AG04449 (cell line): ENCODE data around the gene ADIRF.

Experiments
- CTCF ChIA-PET: fragments of 350-600 bp; formaldehyde crosslinking; extraction: SDS; loops from one replicate; lab custom pipeline; 2021; ENCODE audit warnings: antibody characterized with exemption; lab: Yijun Ruan, JAX
- POLR2A ChIA-PET: fragments of 400-600, 350-600 bp; formaldehyde crosslinking; extraction: SDS; loops from one replicate; lab custom pipeline; 2020; ENCODE audit warnings: antibody characterized with exemption, inconsistent platforms; lab: Yijun Ruan, JAX
- DNase-seq: peaks from one replicate; pipeline ENCODE4 v3.0.0-alpha.2; 2010; ENCODE audit warnings: low read depth, low spot score
- H3K4me3 ChIP-seq: 2 replicates; pipeline ENCODE4 v1.5.1; 2011; ENCODE audit warnings: low read depth, mild to moderate bottlenecking, control low read depth, low read length
- CTCF ChIP-seq: IDR thresholded peaks from one replicate; pipeline ENCODE4 v1.5.1; 2011; ENCODE audit warnings: mild to moderate bottlenecking, moderate library complexity, low read length, control low read depth, inconsistent platforms; ENCODE audit not compliant: insufficient read depth; ENCODE audit errors: missing control alignments

The ADIRF gene

GRCh38 chr10:86941991-86942421 is 26.3 kb upstream of the ADIRF start:
- no peak for TF ChIP-seq CTCF

GRCh38 chr10:86942441-86943315 is 25.6 kb upstream of the ADIRF start:
- ChIA-PET POLR2A (no interaction called here), CTCF (interaction anchor here (0.8 to 17.4 kb wide), 12 partner anchors 11 to 254 kb away, joined by 3 to 171 read pairs (median 5); partner anchors contain the start of genes ADIRF, MMRN2 and SNCG)

More at GRCh38 chr10:86941991-86942421, 26.3 kb upstream of the ADIRF start:
- DNase-seq: no peak
- ChIA-PET CTCF (interaction anchor here (0.8 to 17.4 kb wide), 11 partner anchors 11 to 254 kb away, joined by 3 to 171 read pairs (median 5); partner anchors contain the start of genes ADIRF, MMRN2 and SNCG), POLR2A (no interaction called here)
- no peak overlapping the region for H3K4me3 ChIP-seq

GRCh38 chr10:86943316-86944030 is 24.8 kb upstream of the ADIRF start:
- no peak for TF ChIP-seq CTCF
- DNase-seq: no peak
- ChIA-PET CTCF (interaction anchor here (0.8 to 17.4 kb wide), 10 partner anchors 12 to 543 kb away, joined by 3 to 171 read pairs (median 5); partner anchors contain the start of genes ADIRF, MMRN2 and SNCG), POLR2A (no interaction called here)
- no peak overlapping the region for H3K4me3 ChIP-seq

More at GRCh38 chr10:86942441-86943315, 25.6 kb upstream of the ADIRF start:
- TF ChIP-seq CTCF: no peak
- H3K4me3 ChIP-seq: no peak overlapping the region
- no peak for DNase-seq

- ChIA-PET CTCF (interaction anchor here (0.8 to 17.4 kb wide), 7 partner anchors 12 to 544 kb away, joined by 3 to 171 read pairs (median 5); partner anchors contain the start of genes ADIRF, MMRN2 and SNCG), POLR2A (no interaction called here)
These were observed 24.3 kb upstream of the ADIRF start for GRCh38 chr10:86944031-86944419.

GRCh38 chr10:86944471-86944870 is 23.8 kb upstream of the ADIRF start:
- no peak overlapping the region for H3K4me3 ChIP-seq
- TF ChIP-seq CTCF: no peak
- CTCF ChIA-PET: interaction anchor here (0.8 to 17.4 kb wide), 4 partner anchors 12 to 544 kb away, joined by 3 to 171 read pairs (median 14); partner anchors contain the start of genes ADIRF, MMRN2 and SNCG
- DNase-seq: no peak
- POLR2A ChIA-PET: no interaction called here

More at GRCh38 chr10:86944031-86944419, 24.3 kb upstream of the ADIRF start:
- DNase-seq: no peak
- TF ChIP-seq CTCF: no peak
- H3K4me3 ChIP-seq: no peak overlapping the region
